C4-2B (cell line): ENCODE data around the gene MED29.
A peak's percentile ranks its signal among the peaks of the same experiment; 100 is the strongest.

Experiments
- H3K27ac ChIP-seq: fragments of 450-650 bp; 2 replicates; pipeline ENCODE4 v1.5.1; 2017
- ZFX ChIP-seq: fragments of 450-650 bp; IDR thresholded peaks from 2 replicates; pipeline ENCODE4 v1.6.1; 2017
- TF ChIP-seq, protein P1 (sequence below): fragments of 450-650 bp; conservative IDR thresholded peaks from 2 replicates; pipeline ENCODE4 v1.5.1; 2017; ENCODE audit warnings: mild to moderate bottlenecking

MED29 gene

DNA sequence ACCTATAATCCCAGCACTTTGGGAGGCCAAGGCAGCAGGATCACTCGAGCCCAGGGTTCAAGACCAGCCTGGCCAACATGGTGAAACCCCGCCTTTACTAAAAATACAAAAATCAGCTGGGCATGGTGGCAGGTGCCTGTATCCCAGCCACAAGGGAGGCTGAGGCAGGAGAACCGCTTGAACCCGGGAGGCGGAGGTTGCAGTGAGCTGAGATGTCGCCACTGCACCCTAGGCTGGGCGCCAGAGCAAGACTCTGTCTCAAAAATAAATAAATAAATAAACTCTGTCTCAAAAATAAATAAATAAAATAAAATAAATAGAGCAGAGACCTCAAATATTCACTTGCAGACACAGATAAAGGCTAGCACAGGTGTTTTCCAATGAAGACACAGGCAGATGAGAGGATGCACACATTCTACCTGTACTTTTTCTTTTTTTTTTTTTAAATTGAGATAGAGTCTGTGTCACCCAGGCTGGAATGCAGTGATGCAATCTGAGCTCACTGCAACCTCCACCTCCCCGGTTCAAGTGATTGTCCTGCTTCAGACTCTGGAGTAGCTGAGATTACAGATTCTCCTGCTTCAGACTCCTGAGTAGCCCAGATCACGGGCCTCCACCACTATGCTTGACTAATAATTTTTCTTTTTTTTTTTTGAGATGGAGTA, 47.2 kb downstream of the MED29 start:
- TF ChIP-seq, protein P1, sequence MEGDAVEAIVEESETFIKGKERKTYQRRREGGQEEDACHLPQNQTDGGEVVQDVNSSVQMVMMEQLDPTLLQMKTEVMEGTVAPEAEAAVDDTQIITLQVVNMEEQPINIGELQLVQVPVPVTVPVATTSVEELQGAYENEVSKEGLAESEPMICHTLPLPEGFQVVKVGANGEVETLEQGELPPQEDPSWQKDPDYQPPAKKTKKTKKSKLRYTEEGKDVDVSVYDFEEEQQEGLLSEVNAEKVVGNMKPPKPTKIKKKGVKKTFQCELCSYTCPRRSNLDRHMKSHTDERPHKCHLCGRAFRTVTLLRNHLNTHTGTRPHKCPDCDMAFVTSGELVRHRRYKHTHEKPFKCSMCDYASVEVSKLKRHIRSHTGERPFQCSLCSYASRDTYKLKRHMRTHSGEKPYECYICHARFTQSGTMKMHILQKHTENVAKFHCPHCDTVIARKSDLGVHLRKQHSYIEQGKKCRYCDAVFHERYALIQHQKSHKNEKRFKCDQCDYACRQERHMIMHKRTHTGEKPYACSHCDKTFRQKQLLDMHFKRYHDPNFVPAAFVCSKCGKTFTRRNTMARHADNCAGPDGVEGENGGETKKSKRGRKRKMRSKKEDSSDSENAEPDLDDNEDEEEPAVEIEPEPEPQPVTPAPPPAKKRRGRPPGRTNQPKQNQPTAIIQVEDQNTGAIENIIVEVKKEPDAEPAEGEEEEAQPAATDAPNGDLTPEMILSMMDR = no peak
- no peak overlapping the region for H3K27ac ChIP-seq

DNA sequence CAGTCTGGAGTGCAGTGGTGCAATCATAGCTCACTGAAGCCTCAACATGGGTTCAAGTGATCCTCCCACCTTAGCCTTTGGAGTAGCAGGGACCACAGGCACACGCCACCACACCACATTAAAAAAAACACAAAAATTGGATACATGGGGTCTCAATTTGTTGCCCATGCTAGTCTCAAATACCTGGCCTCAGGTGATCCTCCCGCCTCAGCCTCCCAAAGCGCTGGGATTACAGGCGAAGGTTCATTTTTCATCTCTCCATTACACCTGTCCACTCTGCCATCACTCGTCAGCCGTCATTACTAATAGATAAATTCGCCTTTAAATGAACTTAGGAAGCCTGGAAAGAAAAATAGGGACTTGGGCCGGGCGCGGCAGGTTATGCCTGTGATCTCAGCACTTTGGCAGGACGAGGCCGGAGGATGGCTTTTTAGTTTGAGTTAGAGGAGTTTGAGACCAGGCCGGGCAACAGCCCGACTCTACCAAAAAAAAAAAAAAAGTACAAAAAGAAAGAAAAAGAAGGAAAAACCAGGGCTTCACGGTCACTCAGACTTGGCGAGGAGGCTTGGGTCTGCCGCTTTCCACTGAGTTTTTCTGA, 53.5 kb downstream of the MED29 start:
- H3K27ac ChIP-seq = peak overlapping the region; percentile 88
- no peak for TF ChIP-seq ZFX
- TF ChIP-seq, protein P1 = no peak

DNA sequence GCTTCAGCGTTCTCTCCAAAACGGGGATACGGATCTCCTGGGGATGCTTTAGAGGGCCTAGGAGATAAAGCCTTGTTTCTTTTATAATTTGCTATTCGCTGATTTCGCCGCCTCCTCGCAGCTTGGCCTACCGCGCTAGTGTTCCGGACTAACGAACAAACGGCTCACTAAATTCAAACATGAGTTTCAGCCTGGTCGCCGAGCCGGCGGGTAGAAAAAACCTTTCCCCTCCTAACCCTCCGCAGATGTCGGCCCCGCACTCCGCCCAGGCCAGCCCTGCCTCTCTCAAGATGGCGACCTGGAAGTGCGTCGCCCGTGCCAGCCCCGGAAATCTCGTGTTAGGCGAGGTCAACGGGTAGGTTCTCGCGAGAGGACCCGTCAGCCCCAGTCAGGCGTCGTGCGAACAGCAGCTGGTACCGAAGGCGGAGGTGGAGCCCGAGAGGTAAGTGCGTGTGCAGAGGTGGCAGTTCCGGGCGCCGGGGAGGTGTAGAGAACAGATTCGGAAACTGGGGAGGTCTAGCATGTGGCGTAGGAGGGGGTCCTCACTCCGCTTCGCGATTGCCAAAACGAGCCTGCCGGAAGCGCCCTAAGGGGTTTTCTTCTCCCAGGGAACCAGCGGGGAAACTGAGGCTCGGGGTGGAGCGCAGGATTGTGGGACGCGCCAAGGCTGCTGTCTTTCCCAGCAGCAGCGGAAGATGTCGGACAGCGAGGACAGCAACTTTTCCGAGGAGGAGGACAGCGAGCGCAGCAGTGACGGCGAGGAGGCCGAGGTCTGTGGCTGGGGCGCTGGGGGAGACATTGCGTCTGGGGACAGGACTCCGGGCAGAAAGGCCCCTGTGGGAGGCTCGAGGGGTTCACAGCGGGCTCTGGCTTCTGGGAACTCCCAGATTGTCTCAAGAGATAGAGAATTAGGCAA, 54.3 kb downstream of the MED29 start, which contains the start of gene SUPT5H:
Gene SUPT5H (plus strand): TSS at position 387 of the 916 bp plus-strand sequence. CDS start 309 bp downstream, at position 696.
- peak within 1 kb of the TSS; percentile 88 for H3K27ac ChIP-seq
- TF ChIP-seq, protein P1 = no peak
- TF ChIP-seq ZFX = peak; percentile 80

DNA sequence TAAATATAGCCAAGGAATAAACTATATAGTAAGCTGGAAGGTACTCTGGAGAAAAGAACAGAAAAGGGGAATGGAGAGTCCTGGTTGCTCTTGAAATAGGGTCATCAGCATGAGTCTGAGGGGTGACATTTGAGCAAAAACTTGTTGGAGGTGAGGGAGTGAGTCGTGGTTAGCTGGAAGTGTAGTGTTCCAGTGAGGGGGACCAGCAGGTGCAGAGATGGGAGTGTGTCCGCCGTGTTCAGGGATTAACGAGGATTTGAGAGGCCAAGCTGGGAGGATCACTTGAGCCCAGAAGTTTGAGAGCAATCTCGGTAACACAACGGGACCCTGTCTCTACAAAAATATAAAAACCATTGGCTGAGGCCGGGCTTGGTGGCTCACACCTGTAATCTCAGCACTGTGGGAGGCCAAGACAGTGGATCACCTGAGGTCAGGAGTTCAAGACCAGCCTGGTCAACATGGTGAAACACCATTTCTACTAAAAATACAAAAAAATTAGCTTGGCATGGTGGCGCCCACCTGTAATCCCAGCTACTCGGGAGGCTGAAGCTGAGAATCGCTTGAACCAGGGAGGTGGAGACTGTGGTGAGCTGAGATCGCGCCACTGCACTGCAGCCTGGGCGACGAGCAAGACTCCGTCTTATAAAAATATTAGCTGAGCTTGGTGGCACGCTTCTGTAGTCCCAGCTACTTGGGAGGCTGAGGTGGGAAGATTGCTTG, 55.3 kb downstream of the MED29 start:
- TF ChIP-seq ZFX = no peak
- TF ChIP-seq, protein P1 = no peak
- peak overlapping the region; percentile 88 for H3K27ac ChIP-seq

DNA sequence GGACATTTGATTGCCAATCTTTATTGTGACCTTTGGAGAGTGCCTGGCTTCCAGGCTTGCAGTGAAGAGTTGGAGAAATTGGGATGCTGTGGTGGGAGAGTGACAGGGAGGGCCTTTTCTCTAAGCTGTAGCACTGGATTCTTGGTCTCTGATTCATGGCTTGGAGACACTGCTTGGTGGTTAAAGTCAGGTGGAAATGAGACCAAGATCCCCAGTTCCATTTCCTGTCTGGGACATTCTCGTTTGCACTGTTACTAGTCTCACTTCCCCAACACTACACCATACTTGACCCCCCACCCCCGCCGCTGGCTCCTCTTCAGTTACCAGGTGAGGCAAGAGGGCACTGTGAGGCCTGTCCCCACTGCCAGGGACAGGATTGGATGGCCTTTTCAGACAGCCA, 57.1 kb downstream of the MED29 start:
- no peak overlapping the region for H3K27ac ChIP-seq
- no peak for TF ChIP-seq ZFX
- TF ChIP-seq, protein P1 = no peak

DNA sequence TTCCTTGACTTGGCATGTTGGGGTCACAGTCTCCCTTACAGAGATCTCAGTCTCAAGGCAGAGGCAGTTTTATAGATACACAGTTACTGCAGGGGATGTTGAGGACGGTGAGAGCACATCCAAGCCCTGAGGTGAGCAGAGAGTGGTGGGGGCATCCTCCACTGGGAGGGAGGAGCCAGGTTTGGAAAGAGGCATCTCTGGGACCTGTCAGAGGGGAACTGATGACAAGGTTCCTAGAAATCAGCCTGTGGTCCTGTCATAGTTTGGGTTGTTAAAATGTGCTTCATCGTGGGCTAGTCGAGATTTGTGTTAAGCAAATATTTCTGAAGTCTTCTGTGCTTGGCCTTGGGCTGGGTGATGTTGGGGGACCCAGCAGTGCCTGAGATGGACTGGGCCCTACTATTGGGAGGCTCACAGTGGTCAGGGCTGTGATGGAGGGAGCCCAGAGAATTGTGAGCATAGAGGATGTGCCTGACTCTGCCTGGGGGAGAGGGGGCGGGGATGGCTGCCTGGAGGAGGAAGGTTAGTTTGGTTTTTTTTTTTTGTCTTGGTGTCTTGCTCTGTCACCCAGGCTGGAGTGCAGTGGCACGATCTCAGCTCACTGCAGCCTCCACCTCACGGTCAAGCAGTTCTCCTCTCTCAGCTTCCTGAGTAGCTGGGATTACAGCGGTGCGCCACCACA, 58.1 kb downstream of the MED29 start:
- no peak for TF ChIP-seq ZFX
- H3K27ac ChIP-seq = no peak overlapping the region
